Trophoblast cell (in vitro differentiated cells and primary cell): ENCODE data around the gene PGBD5.

Experiments used
- DNase-seq, 2 donors: peaks; one replicate each; pipeline ENCODE4 v3.0.0-alpha.2; 2016
- H2AFZ ChIP-seq: 2 replicates; pipeline ENCODE4 v1.6.1; 2013; ENCODE audit warnings: low read length, moderate library complexity, mild to moderate bottlenecking; ENCODE audit not compliant: insufficient read depth, poor library complexity
- H2AK5ac ChIP-seq: 2 replicates; pipeline ENCODE4 v1.6.1; 2013; ENCODE audit warnings: mild to moderate bottlenecking, low read length
- H2BK120ac ChIP-seq: 2 replicates; pipeline ENCODE4 v1.6.1; 2013; ENCODE audit warnings: low read length, mild to moderate bottlenecking, moderate library complexity; ENCODE audit not compliant: insufficient read depth, poor library complexity
- H2BK12ac ChIP-seq: 2 replicates; pipeline ENCODE4 v1.6.1; 2013; ENCODE audit warnings: mild to moderate bottlenecking, low read length, moderate library complexity
- H2BK5ac ChIP-seq: 2 replicates; pipeline ENCODE4 v1.6.1; 2013; ENCODE audit warnings: low read length, low read depth, moderate library complexity, mild to moderate bottlenecking; ENCODE audit not compliant: poor library complexity
- H3K14ac ChIP-seq: 2 replicates; pipeline ENCODE4 v1.6.1; 2013; ENCODE audit warnings: mild to moderate bottlenecking, low read length
- H3K18ac ChIP-seq: 2 replicates; pipeline ENCODE4 v1.6.1; 2013; ENCODE audit warnings: mild to moderate bottlenecking, low read length
- H3K23ac ChIP-seq: 2 replicates; pipeline ENCODE4 v1.6.1; 2013; ENCODE audit warnings: low read length
- H3K27ac ChIP-seq: 2 replicates; pipeline ENCODE4 v1.5.1; 2013; ENCODE audit warnings: low read depth, mild to moderate bottlenecking, inconsistent platforms, low read length, moderate library complexity
- H3K27me3 ChIP-seq: 2 replicates; pipeline ENCODE4 v1.6.1; 2013; ENCODE audit warnings: inconsistent platforms, mild to moderate bottlenecking, low read length, moderate library complexity; ENCODE audit not compliant: insufficient read depth
- H3K36me3 ChIP-seq, 2 experiments: 1 replicate in 1 of 2; 2 replicates in 1 of 2; pipeline ENCODE4 v1.6.1; 2013; ENCODE audit warnings: low read length in 2 of 2, mild to moderate bottlenecking in 2 of 2, moderate library complexity in 1 of 2; ENCODE audit not compliant: insufficient read depth in 2 of 2, control insufficient read depth in 1 of 2
- H3K4ac ChIP-seq: 2 replicates; pipeline ENCODE4 v1.6.1; 2013; ENCODE audit warnings: low read depth, mild to moderate bottlenecking, low read length, moderate library complexity
- H3K4me1 ChIP-seq, 2 experiments: 1 replicate in 1 of 2; 2 replicates in 1 of 2; pipeline ENCODE4 v1.6.1; 2013; ENCODE audit warnings: low read length in 2 of 2, mild to moderate bottlenecking in 2 of 2, moderate library complexity in 1 of 2; ENCODE audit not compliant: insufficient read depth in 2 of 2, control insufficient read depth in 1 of 2
- H3K4me2 ChIP-seq: 2 replicates; pipeline ENCODE4 v1.6.1; 2013; ENCODE audit warnings: inconsistent platforms, mild to moderate bottlenecking, low read length, moderate library complexity
- H3K4me3 ChIP-seq: 2 replicates; pipeline ENCODE4 v1.5.1; 2013; ENCODE audit warnings: mild to moderate bottlenecking, low read depth, low read length, inconsistent platforms
- H3K79me1 ChIP-seq: one replicate; pipeline ENCODE4 v1.6.1; 2013; ENCODE audit warnings: low read length
- H3K79me2 ChIP-seq: 2 replicates; pipeline ENCODE4 v1.6.1; 2013; ENCODE audit warnings: low read length, mild to moderate bottlenecking; ENCODE audit not compliant: control insufficient read depth, insufficient read depth, poor library complexity
- H3K9ac ChIP-seq: 2 replicates; pipeline ENCODE4 v1.6.1; 2013; ENCODE audit warnings: mild to moderate bottlenecking, low read length
- H3K9me3 ChIP-seq: 2 replicates; pipeline ENCODE4 v1.6.1; 2013; ENCODE audit warnings: low read depth, mild to moderate bottlenecking, control low read depth, inconsistent platforms, low read length; ENCODE audit not compliant: insufficient read depth
- H4K12ac ChIP-seq: 2 replicates; pipeline ENCODE4 v1.6.1; 2013; ENCODE audit warnings: low read depth, mild to moderate bottlenecking, low read length, moderate library complexity
- H4K8ac ChIP-seq: 2 replicates; pipeline ENCODE4 v1.6.1; 2013; ENCODE audit warnings: low read depth, mild to moderate bottlenecking, low read length, moderate library complexity
- H4K91ac ChIP-seq: one replicate; pipeline ENCODE4 v1.6.1; 2013; ENCODE audit warnings: low read depth, mild to moderate bottlenecking, low read length, moderate library complexity
- WGBS: extraction: QIAGEN DNeasy Blood & Tissue Kit; methylation state at CpG from one replicate; pipeline ENCODE4 v1.1.7; 2013; ENCODE audit warnings: missing lambda C conversion rate; ENCODE audit not compliant: insufficient read length, insufficient coverage; ENCODE audit errors: extremely low coverage; 5-methylcytosine and 5-hydroxymethylcytosine counted together

Gene PGBD5

DNA sequence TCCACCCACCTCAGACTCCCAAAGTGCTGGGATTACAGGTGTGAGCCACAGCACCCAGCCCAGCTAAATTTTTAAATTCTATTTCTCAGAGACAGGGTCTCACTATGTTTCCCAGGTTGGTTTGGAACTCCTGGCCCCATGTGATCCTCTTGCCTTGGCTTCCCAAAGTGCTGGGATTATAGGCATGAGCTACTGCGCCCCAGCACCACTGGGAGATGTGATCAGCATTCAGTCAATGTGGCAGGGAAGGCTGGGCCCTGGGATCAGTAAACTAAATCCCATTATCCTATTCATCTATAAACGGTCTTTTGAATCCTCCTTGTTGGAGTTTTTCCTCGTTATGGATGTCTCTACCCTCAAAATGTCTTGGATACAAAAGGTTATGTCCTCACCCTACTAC lies 113.5 kb downstream of the PGBD5 start:
- H3K23ac ChIP-seq: no peak overlapping the region
- H2BK12ac ChIP-seq: no peak overlapping the region
- no peak overlapping the region for H3K9ac ChIP-seq
- H2AFZ ChIP-seq: no peak overlapping the region
- H3K9me3 ChIP-seq: peaks cover 4% of the 10 kb centered on the region
- H3K4me3 ChIP-seq: no peak overlapping the region
- no peak overlapping the region for H3K27ac ChIP-seq
- no peak overlapping the region for H2AK5ac ChIP-seq
- no peaks in the 10 kb centered on the region for H3K36me3 ChIP-seq
- H3K4me2 ChIP-seq: no peak overlapping the region
- no peak overlapping the region for H2BK5ac ChIP-seq
- no peaks in the 10 kb centered on the region for H3K79me2 ChIP-seq
- no peaks in the 10 kb centered on the region for H3K79me1 ChIP-seq
- no peak overlapping the region for H4K12ac ChIP-seq
- H3K14ac ChIP-seq: no peak overlapping the region
- no peaks in the 10 kb centered on the region for H3K4me1 ChIP-seq
- no peak overlapping the region for H3K4ac ChIP-seq
- no peak overlapping the region for H4K8ac ChIP-seq
- no peak for DNase-seq
- H3K27me3 ChIP-seq: no peaks in the 10 kb centered on the region
- WGBS: no CpG with 5 or more reads among the region's 3 CpGs
- no peak overlapping the region for H3K18ac ChIP-seq
- H2BK120ac ChIP-seq: no peak overlapping the region
- H4K91ac ChIP-seq: no peak overlapping the region

DNA sequence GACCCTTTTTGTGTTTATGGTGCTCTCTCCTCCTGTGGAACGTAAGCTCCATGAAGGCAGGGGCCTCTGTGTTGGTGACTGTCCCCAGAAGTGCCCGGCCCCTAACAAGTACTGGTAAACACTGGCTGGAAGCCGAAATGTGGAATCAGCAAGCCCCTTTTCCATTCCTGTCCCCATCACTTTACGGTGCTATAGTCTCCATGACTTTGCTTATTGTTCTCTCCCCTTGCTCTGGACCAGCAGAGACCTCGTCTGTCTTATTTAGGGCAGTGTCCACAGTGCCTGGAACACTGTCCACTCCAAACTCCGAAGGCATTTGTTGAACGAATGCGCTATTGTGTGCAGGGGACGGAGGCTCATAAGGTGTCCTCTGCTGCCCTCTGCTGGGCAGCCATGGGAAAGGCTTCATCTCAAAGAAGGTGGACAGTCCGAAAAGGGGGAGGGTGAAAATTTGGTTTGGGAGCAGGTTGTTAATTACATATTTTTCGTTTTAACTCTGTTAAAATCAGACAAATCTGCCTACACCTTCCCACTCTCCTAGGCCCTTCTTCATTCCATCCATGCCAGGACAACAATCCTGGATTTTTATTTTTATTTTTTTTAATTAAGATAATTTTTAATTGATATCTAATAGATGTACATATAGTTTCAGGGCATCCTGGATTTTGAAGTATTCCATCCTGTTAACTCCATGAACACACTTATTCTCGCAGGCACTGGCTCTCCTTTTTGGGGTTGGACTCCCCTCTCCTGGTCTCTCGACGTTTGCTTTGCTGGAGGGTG lies 115.6 kb downstream of the PGBD5 start:
- Histone ChIP-seq H3K18ac (no peak overlapping the region), H3K79me2 (no peaks in the 10 kb centered on the region), H3K9me3 (peaks cover 4% of the 10 kb centered on the region), H2BK12ac (no peak overlapping the region), H3K9ac (no peak overlapping the region), H3K27me3 (no peaks in the 10 kb centered on the region), H3K27ac (no peak overlapping the region), H3K4me3 (no peak overlapping the region), H3K4me1 (no peaks in the 10 kb centered on the region), H2AK5ac (no peak overlapping the region), H2BK120ac (no peak overlapping the region), H4K12ac (no peak overlapping the region), H3K4me2 (no peak overlapping the region), H3K79me1 (no peaks in the 10 kb centered on the region), H4K8ac (no peak overlapping the region), H2BK5ac (no peak overlapping the region), H3K36me3 (no peaks in the 10 kb centered on the region), H4K91ac (no peak overlapping the region), H3K4ac (no peak overlapping the region), H2AFZ (no peak overlapping the region), H3K14ac (no peak overlapping the region), H3K23ac (no peak overlapping the region)
- WGBS: no CpG with 5 or more reads among the region's 14 CpGs
- peak; percentile 52 to 90 for DNase-seq

DNA sequence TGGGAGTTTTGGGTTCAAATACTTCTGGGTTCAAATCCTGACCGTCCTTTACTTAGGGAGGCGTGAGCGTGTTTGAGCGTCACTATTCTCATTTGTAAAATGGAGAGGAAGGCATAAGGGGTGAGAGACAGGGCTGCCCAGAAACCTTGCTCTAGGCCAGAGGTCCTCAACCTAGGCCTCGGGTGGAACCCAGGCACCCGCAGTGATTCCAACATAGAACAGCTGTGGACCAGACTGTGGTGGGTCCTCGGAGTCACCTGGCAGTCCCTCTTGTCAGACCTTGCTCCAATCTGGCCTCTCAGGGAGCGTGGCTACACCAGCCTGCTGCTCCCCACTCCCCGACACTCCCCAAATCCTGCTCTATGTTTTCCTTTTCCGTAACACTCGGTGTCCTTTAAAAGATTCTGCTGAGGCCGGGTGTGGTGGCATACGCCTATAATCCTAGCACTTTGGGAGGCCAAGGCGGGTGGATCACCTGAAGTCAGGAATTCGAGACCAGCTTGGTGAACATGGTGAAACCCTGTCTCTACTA lies 116.4 kb downstream of the PGBD5 start:
- Histone ChIP-seq H3K4me2 (no peak overlapping the region), H3K4me1 (no peaks in the 10 kb centered on the region), H4K12ac (no peak overlapping the region), H3K14ac (no peak overlapping the region), H3K27me3 (no peaks in the 10 kb centered on the region), H2BK5ac (no peak overlapping the region), H3K9ac (no peak overlapping the region), H3K4ac (no peak overlapping the region), H2AFZ (no peak overlapping the region), H3K9me3 (peaks cover 4% of the 10 kb centered on the region), H3K79me1 (no peaks in the 10 kb centered on the region), H3K23ac (no peak overlapping the region), H2AK5ac (no peak overlapping the region), H4K91ac (no peak overlapping the region), H3K4me3 (no peak overlapping the region), H3K36me3 (no peaks in the 10 kb centered on the region), H2BK120ac (no peak overlapping the region), H3K27ac (no peak overlapping the region), H3K79me2 (no peaks in the 10 kb centered on the region), H3K18ac (no peak overlapping the region), H2BK12ac (no peak overlapping the region), H4K8ac (no peak overlapping the region)
- no CpG with 5 or more reads among the region's 15 CpGs for WGBS
- DNase-seq: no peak

DNA sequence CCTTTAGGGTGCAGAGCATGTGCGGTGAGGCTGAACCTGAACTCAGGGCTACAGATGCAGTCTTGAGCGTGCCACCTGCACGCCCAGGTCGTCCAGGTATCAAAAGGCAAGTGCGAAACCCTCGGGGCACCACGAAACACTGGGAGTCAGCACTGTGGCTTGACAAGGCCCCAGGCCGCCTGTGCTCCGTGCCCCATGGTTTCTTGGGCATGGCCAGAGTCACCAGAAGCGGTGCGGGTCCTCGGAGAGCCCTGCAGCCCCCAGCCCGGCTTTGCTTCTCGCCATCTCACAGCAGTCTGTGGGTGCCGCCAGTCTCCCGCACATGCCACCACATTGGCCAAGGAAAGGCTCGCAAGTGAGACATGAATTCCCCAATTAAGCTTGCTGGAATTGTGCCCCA lies 117.3 kb downstream of the PGBD5 start:
- H3K23ac ChIP-seq: no peak overlapping the region
- DNase-seq: no peak

More for the DNA sequence above, 117.3 kb downstream of the PGBD5 start:
- Histone ChIP-seq H2BK5ac (no peak overlapping the region), H3K4ac (no peak overlapping the region), H2AK5ac (no peak overlapping the region), H3K27me3 (no peaks in the 10 kb centered on the region), H2BK120ac (no peak overlapping the region), H3K27ac (no peak overlapping the region), H3K79me1 (no peaks in the 10 kb centered on the region), H2AFZ (no peak overlapping the region), H3K4me1 (no peaks in the 10 kb centered on the region), H3K14ac (no peak overlapping the region), H3K36me3 (no peaks in the 10 kb centered on the region), H4K91ac (no peak overlapping the region), H4K12ac (no peak overlapping the region), H3K4me3 (no peak overlapping the region), H3K9ac (no peak overlapping the region), H3K18ac (no peak overlapping the region), H3K9me3 (peaks cover 4% of the 10 kb centered on the region), H3K79me2 (no peaks in the 10 kb centered on the region), H2BK12ac (no peak overlapping the region), H3K4me2 (no peak overlapping the region), H4K8ac (no peak overlapping the region)
- WGBS: no CpG with 5 or more reads among the region's 17 CpGs
